Measurements from ENCODE around the gene BCL11A.
"Not testable (repeated sequence)": the region's sequence is repeated elsewhere in the genome, so short reads cannot be mapped to it uniquely, and the experiment has no call there.

Gene BCL11A

GRCh38 chr2:60417210-60417609 lies 136.2 kb downstream of the BCL11A start:
- DNase-seq, result not testable (repeated sequence)

DNA sequence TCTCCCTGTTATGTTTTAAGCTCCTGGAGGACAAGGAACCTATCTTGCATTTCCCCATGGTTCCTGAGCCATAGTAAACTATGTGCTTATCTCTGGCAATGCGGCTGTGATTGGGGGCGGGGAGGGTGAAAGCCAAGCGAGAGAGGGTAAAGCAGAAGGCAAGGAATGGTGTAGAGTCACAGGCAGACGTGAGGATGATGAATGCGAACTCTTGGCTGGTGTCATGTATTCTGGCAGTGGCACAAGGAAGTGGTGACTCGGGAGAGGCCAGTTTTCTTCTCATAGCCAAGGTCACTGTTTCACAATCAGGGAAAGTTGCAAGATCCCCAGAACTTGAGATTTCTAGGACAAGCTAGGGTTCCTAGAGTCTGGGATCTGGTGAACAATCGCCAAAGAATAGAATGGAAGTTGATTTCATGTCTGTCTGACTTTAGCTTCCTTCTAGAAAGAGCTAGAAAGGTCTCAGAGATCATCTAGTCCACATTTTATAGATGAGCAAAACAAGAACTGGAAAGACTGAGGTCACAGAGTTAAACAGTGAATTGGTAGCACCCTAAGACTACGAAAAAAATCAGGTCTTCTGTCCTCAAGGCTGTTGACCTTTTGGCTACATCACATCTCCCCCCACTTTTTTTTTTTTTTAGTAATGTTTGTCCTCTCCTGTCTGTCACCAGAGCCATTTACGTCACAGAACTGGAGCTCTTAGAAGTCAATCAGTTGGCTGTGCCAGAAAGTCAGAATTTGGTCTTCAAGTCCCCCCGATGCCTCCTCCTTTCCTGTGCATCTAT lies 137.0 kb downstream of the BCL11A start:
- no peak for DNase-seq

DNA sequence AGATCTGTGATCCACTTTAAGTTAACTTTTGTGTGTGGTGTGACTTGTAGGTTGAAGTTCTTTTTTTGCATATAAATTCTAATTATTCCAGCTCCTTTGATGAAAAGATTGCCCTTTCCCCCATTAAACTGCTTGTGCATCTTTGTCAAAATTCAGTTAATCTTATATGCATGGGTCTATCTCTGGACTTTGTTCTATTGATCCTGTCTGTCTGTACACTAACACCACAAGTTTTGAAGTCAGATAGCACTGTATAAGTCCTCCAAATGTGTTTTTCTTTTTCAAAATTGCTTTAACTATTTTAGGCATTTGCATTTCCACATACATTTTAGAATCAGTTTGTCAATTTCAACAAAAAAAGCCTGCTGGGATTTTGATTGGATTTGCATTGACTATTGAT lies 137.6 kb downstream of the BCL11A start:
- DNase-seq, result no peak

- no peak for DNase-seq
These were observed 138.8 kb downstream of the BCL11A start for GRCh38 chr2:60414495-60415138.

DNA sequence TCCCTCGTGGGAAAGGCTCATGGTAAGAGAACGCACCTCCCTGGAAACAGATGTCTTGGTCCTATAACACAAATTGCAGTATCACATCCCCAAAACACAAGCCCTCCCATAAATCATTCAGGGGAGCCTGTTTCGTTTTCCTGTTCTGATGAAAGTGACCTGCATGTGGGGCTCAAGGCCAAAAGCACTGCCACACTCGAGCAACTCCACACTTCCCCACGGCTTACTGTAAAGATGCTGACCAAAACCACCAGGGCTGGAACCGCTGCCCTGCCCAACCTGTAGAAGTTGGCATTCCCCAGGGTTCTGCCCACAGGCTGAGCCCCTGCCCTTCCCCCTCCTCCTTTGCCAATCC lies 139.7 kb downstream of the BCL11A start:
- no peak for DNase-seq

GRCh38 chr2:60413069-60413813 lies 140.2 kb downstream of the BCL11A start:
- DNase-seq, result no peak

DNA sequence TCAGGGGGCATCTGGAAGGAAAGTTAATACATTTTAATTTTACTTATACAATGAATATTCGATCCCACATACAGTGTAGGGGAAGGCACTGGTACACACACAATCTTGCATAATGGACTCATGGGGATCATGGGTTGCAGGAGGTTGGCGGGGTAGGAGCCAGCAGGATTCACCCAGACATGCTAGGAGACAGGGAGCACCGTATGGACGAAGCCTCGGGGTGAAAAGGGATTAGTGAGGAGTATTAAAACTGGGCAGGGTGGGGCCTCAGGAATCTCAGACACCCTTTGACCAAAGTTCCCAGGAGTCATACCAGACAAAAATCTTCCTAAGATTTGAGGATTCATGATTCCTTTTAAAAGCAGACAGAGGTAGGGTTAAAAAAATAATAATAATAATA lies 140.8 kb downstream of the BCL11A start:
- DNase-seq, result no peak

GRCh38 chr2:60412027-60412426 lies 141.4 kb downstream of the BCL11A start:
- no peak for DNase-seq

- no peak for DNase-seq
These were observed 142.2 kb downstream of the BCL11A start for GRCh38 chr2:60411295-60411694.

- no peak for DNase-seq
These were observed 142.9 kb downstream of the BCL11A start for GRCh38 chr2:60410456-60411146.

GRCh38 chr2:60409531-60409871 lies 144.0 kb downstream of the BCL11A start:
- DNase-seq, result no peak

GRCh38 chr2:60408811-60409530 lies 144.5 kb downstream of the BCL11A start:
- DNase-seq, result no peak

DNA sequence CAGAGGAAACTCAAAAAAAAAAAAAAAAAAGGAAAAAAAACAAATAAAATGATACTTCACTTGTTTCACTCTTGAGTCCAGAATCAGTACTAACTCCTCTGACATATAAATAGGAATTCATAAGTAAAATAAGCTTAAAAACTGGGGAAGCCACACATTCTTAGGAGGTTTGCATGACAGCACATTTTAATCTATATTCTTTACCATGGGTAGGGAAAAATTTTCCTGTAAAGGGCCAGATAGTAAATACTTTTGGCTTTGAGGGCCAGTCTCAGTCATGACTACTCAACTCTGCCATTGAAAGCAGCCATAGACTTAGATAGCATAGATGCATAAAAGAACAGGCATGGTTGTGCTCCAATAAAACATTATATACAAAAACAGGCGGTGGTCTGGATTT lies 145.2 kb downstream of the BCL11A start:
- no peak for DNase-seq

DNA sequence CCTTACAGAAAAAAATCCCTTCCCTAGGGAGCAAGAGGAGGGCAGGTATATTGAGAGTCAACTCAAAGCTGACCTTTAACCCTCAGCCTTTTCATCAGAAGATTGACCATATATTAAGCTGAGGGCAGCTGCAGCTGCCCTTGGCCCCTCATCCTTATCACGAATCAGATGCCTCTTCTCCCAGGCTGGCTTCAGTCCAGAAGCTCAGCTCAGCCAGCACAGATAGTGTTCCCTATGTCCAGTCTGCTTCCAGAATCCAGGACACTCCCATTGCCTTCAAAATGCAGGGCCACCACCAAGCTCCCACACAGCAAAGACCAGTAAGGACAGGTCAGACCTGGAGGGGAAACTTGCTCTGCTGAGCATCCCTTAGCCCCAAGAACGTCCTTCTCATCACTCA lies 146.1 kb downstream of the BCL11A start:
- DNase-seq, result no peak

DNA sequence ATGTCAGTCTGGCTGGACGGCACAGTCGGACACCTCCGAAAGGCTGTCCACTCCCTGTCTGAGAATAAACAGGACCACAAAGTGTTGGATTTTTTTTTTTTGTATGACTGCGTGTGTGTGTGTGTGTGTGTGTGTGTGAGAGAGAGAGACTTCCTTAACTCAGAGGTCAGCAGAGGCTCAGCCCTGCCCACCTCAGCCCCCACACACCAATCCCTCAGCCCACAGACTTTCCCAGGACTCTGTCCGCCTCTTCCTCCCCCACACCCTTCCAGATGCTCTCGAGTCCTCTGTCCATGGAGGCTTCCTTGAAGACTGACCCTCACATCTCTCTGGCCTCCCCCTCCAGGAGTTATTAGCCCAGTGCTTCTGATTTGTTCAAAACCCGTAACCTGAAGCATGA lies 147.3 kb downstream of the BCL11A start:
- no peak for DNase-seq

DNA sequence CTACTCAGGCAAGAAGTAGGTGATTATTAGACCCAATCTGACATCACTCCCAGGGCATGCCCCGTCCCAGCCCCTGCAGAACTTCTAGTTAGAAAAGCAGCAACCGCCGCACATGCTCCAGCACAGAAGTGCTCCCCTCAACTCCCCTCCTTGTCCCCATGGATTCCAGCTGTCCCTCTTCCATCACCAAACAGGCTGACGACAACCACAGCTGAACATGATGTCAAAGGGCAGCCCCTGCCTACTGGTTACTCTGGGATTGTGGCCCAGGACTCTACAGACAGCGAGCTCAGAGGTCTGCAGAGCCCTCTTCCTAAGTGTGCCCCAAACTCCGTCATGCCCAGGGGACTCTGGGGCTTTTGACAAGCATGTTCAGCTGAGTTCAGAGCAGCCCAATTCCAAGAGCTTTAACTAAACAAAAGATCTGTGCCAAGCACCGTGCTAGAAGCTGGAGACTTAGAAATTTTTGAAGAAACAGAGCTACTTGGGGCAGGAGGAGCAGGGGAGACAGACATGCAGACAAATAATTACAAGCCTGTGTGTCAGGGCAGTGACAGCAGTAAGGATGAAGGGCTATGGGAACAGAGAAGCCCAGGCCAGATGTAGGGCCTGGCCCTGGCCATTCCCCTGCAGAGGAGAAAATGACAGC lies 148.1 kb downstream of the BCL11A start:
- no peak for DNase-seq
